A549 (cell line): Measurements from ENCODE around the gene SASH1.

Experiments used
- BHLHE40 ChIP-seq: IDR thresholded peaks from 2 replicates; pipeline ENCODE4 v1.6.1; 2012; ENCODE audit warnings: low read depth, low read length, inconsistent platforms
- CBX2 ChIP-seq: fragments of 200-600 bp; sonication (generic); IDR thresholded peaks from 2 replicates; pipeline ENCODE4 v1.6.1; 2016; ENCODE audit warnings: low read depth, mild to moderate bottlenecking, borderline replicate concordance
- CEBPB ChIP-seq, 2 experiments: fragments of >200 bp in 1 of 2; sonication (Bioruptor Twin) in 1 of 2; formaldehyde crosslinking in 1 of 2; IDR thresholded peaks; 2 replicates each; pipeline ENCODE4 v1.6.1; 2012 to 2016
- CHD4 ChIP-seq: fragments of 200-600 bp; sonication (generic); IDR thresholded peaks from 2 replicates; pipeline ENCODE4 v1.6.1; 2016; ENCODE audit warnings: antibody characterized with exemption, mild to moderate bottlenecking, borderline replicate concordance
- EP300 ChIP-seq, 2 experiments: fragments of >200 bp; sonication (Bioruptor Twin); formaldehyde crosslinking; IDR thresholded peaks; 2 replicates in 1 of 2; 3 replicates in 1 of 2; pipeline ENCODE4 v1.6.1; 2016 to 2017
- MYC ChIP-seq: IDR thresholded peaks from 2 replicates; pipeline ENCODE4 v1.6.1; 2012; ENCODE audit warnings: mild to moderate bottlenecking, inconsistent platforms, low read length, improper control_type of control experiment, borderline replicate concordance
- POLR2A ChIP-seq: IDR thresholded peaks from 2 replicates; pipeline ENCODE4 v1.6.1; 2012; ENCODE audit warnings: mild to moderate bottlenecking, low read length
- POLR2AphosphoS2 ChIP-seq: conservative IDR thresholded peaks from 2 replicates; pipeline ENCODE4 v1.6.1; 2012; ENCODE audit warnings: low read length, improper control_type of control experiment, inconsistent platforms
- RAD21 ChIP-seq, 2 experiments: fragments of >200 bp in 1 of 2; sonication (Bioruptor Twin) in 1 of 2; formaldehyde crosslinking in 1 of 2; IDR thresholded peaks in 1 of 2; conservative IDR thresholded peaks in 1 of 2; 2 replicates in 1 of 2; 3 replicates in 1 of 2; pipeline ENCODE4 v1.6.1; 2012 to 2018; ENCODE audit warnings: inconsistent platforms in 1 of 2
- REST ChIP-seq: fragments of 200-600 bp; sonication (generic); IDR thresholded peaks from 2 replicates; pipeline ENCODE4 v1.6.1; 2016; ENCODE audit warnings: antibody characterized with exemption, mild to moderate bottlenecking, moderate library complexity
- TF ChIP-seq, protein P1 (sequence below): fragments of >200 bp; sonication (Bioruptor Twin); formaldehyde crosslinking; IDR thresholded peaks from 3 replicates; pipeline ENCODE4 v1.5.1; 2016
- TF ChIP-seq, protein P2 (sequence below): fragments of 450-650 bp; IDR thresholded peaks from 2 replicates; pipeline ENCODE4 v1.6.1; 2014; ENCODE audit warnings: antibody characterized with exemption
- TF ChIP-seq, protein P3 (sequence below): IDR thresholded peaks from 2 replicates; pipeline ENCODE4 v1.6.1; 2012; ENCODE audit warnings: low read depth, borderline replicate concordance

DNA sequence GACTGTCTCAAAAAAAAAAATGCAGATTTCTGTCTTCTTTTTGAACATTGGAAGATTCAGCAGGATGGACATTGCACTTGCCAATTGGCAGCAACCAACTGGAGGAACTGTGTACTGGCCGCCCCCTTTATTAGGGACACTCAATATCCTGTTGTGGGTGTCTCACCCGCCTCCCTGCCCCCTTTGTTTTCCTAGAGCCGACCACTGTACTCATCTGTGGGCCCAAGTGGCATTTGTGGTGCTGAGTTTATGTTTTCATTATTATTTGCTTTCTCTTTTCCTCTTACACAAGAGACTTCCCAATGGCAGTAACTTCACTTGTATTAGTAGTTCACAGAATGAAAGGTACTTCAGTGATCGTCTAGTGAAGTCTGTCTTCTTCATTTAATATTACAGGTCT is 125.3 kb downstream of the SASH1 start:
- TF ChIP-seq, protein P1, sequence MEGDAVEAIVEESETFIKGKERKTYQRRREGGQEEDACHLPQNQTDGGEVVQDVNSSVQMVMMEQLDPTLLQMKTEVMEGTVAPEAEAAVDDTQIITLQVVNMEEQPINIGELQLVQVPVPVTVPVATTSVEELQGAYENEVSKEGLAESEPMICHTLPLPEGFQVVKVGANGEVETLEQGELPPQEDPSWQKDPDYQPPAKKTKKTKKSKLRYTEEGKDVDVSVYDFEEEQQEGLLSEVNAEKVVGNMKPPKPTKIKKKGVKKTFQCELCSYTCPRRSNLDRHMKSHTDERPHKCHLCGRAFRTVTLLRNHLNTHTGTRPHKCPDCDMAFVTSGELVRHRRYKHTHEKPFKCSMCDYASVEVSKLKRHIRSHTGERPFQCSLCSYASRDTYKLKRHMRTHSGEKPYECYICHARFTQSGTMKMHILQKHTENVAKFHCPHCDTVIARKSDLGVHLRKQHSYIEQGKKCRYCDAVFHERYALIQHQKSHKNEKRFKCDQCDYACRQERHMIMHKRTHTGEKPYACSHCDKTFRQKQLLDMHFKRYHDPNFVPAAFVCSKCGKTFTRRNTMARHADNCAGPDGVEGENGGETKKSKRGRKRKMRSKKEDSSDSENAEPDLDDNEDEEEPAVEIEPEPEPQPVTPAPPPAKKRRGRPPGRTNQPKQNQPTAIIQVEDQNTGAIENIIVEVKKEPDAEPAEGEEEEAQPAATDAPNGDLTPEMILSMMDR = no peak
- TF ChIP-seq CBX2 (no peak), BHLHE40 (no peak), EP300 (IDR thresholded peaks at IDR 0.05) (no peak), POLR2AphosphoS2 (no peak), MYC (no peak), CEBPB (IDR thresholded peaks at IDR 0.05) (no peak), REST (no peak), RAD21 (conservative IDR thresholded peaks at IDR 0.05 in 1 of 2, IDR thresholded peaks at IDR 0.05 in 1 of 2) (no peak), POLR2A (no peak), CHD4 (no peak)
- TF ChIP-seq, protein P2, sequence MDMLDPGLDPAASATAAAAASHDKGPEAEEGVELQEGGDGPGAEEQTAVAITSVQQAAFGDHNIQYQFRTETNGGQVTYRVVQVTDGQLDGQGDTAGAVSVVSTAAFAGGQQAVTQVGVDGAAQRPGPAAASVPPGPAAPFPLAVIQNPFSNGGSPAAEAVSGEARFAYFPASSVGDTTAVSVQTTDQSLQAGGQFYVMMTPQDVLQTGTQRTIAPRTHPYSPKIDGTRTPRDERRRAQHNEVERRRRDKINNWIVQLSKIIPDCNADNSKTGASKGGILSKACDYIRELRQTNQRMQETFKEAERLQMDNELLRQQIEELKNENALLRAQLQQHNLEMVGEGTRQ = no peak
- TF ChIP-seq, protein P3, sequence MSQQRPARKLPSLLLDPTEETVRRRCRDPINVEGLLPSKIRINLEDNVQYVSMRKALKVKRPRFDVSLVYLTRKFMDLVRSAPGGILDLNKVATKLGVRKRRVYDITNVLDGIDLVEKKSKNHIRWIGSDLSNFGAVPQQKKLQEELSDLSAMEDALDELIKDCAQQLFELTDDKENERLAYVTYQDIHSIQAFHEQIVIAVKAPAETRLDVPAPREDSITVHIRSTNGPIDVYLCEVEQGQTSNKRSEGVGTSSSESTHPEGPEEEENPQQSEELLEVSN = no peak
